ENCODE data around the gene SGCA.

DNA sequence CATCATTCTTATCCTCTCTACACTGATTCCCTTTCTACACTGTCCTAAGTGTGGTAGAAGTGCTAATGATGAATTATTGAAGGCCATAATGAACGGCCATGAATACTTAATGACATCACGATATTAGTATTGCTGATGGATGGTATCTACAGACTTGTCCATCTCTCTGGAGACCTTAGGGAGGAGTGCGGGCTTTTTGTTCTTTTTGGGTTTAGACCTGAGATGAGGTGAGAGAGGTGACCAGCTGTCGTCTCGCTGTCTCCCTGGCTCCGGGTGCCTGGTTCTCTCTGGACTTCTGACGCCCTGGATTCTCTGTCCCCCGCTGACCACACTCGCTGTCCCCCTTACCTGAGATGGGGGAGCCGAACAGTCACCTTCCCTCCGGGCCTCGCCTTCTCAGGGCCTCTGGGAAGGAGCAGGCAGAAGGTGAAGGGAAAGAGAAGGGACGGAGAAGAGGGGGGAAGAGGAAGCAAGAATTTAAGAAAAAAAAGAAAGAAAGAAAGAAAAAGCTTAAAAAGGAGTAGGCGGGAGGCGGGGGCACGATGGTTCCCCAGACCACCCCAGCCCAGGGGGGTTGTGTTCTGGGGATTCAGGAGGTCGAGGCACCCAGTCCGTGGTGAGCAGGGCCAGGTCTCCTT is 17.1 kb downstream of the SGCA start:
- TF ChIP-seq POLR2AphosphoS5 (IDR thresholded peaks at IDR 0.05; ENCODE audit: borderline replicate concordance, low read depth, low read length), result no peak
- TF ChIP-seq EZH2 (IDR thresholded peaks at IDR 0.05), result no peak
